IMR-90 (cell line): ENCODE results near the gene TMPRSS3. TPM values are rescaled to one million over a fixed set of nuclear protein-coding genes. Genes with fewer than 3 reads are reported as not detected.

Experiments
- ATAC-seq: fragments of 200-7000 bp; cut with Tn5 transposase; 2 replicates; pipeline ENCODE4 v1.9.1; 2020; ENCODE audit warnings: low read depth, mild to moderate bottlenecking, moderate library complexity
- BruUV-seq: library from RNA; stranded (reverse); fragments of 400-500 nt; replicated peaks from 2 replicates; lab custom pipeline; 2021; lab: Mats Ljungman, UMichigan
- CTCF ChIA-PET: fragments of 300-600 bp; formaldehyde crosslinking; extraction: SDS; loops from one replicate; lab custom pipeline; 2021; ENCODE audit warnings: antibody characterized with exemption; lab: Yijun Ruan, JAX
- POLR2A ChIA-PET: fragments of 300-600 bp; sonication (Branson Sonifier 250); formaldehyde crosslinking; loops from one replicate; lab custom pipeline; 2022; ENCODE audit warnings: antibody characterized with exemption; ENCODE audit not compliant: unreplicated experiment; lab: Charles Lee
- DNase-seq: peaks from one replicate; pipeline ENCODE4 v3.0.0; 2013
- H2AFZ ChIP-seq: replicated peaks from 2 replicates; pipeline ENCODE3; 2013; ENCODE audit warnings: low read length, mild to moderate bottlenecking; ENCODE audit not compliant: poor library complexity
- H2AK5ac ChIP-seq: 2 replicates; pipeline ENCODE4 v1.6.1; 2013; ENCODE audit warnings: low read depth, low read length, inconsistent platforms
- H2AK9ac ChIP-seq: replicated peaks from 2 replicates; pipeline ENCODE3; 2013; ENCODE audit warnings: mild to moderate bottlenecking, low read depth, low read length, moderate library complexity; ENCODE audit not compliant: poor library complexity
- H2BK120ac ChIP-seq: 2 replicates; pipeline ENCODE4 v1.6.1; 2013; ENCODE audit warnings: low read depth, low read length, inconsistent platforms
- H2BK15ac ChIP-seq: 3 replicates; pipeline ENCODE4 v1.6.1; 2013; ENCODE audit warnings: low read depth, low read length, inconsistent platforms
- H2BK20ac ChIP-seq: 2 replicates; pipeline ENCODE4 v1.6.1; 2013; ENCODE audit warnings: low read depth, mild to moderate bottlenecking, inconsistent platforms, low read length, moderate library complexity
- H2BK5ac ChIP-seq: 2 replicates; pipeline ENCODE4 v1.6.1; 2013; ENCODE audit warnings: mild to moderate bottlenecking, low read depth, low read length, inconsistent platforms; ENCODE audit not compliant: poor library complexity, severe bottlenecking
- H3K14ac ChIP-seq: replicated peaks from 2 replicates; pipeline ENCODE4 v1.6.1; 2013; ENCODE audit warnings: low read depth, low read length, inconsistent platforms
- H3K18ac ChIP-seq: 2 replicates; pipeline ENCODE4 v1.6.1; 2013; ENCODE audit warnings: low read depth, low read length, control low read depth
- H3K23ac ChIP-seq: 2 replicates; pipeline ENCODE4 v1.6.1; 2013; ENCODE audit warnings: low read depth, low read length, inconsistent platforms
- H3K27ac ChIP-seq: 2 replicates; pipeline ENCODE4 v1.5.1; 2013; ENCODE audit warnings: mild to moderate bottlenecking, control low read depth, low read length; ENCODE audit not compliant: insufficient read depth
- H3K27me3 ChIP-seq: 2 replicates; pipeline ENCODE4 v1.6.1; 2013; ENCODE audit warnings: low read length; ENCODE audit not compliant: control insufficient read depth, insufficient read depth
- H3K36me3 ChIP-seq: 2 replicates; pipeline ENCODE4 v1.6.1; 2013; ENCODE audit warnings: low read length, mixed read lengths; ENCODE audit not compliant: control insufficient read depth, insufficient read depth
- H3K4ac ChIP-seq: 2 replicates; pipeline ENCODE4 v1.6.1; 2013; ENCODE audit warnings: low read depth, low read length, inconsistent platforms
- H3K4me1 ChIP-seq: 2 replicates; pipeline ENCODE4 v1.6.1; 2013; ENCODE audit warnings: low read length, mixed read lengths; ENCODE audit not compliant: control insufficient read depth, insufficient read depth
- H3K4me2 ChIP-seq: 2 replicates; pipeline ENCODE4 v1.6.1; 2013; ENCODE audit warnings: low read depth, mild to moderate bottlenecking, control low read depth, low read length, moderate library complexity
- H3K4me3 ChIP-seq: 2 replicates; pipeline ENCODE4 v1.5.1; 2013; ENCODE audit warnings: low read depth, mild to moderate bottlenecking, control low read depth, low read length, moderate library complexity; ENCODE audit not compliant: insufficient read depth
- H3K56ac ChIP-seq: 2 replicates; pipeline ENCODE4 v1.6.1; 2013; ENCODE audit warnings: low read length, inconsistent platforms; ENCODE audit not compliant: insufficient read depth; ENCODE audit errors: extremely low read depth
- H3K79me1 ChIP-seq, 2 experiments: 2 replicates each; pipeline ENCODE4 v1.6.1; 2013; ENCODE audit warnings: low read length in 2 of 2, inconsistent platforms in 1 of 2, low read depth in 1 of 2
- H3K9ac ChIP-seq: 2 replicates; pipeline ENCODE4 v1.6.1; 2013; ENCODE audit warnings: low read depth, low read length, control low read depth
- H3K9me1 ChIP-seq: 2 replicates; pipeline ENCODE4 v1.6.1; 2013; ENCODE audit warnings: low read length, inconsistent platforms; ENCODE audit not compliant: insufficient read depth
- H3K9me3 ChIP-seq: 2 replicates; pipeline ENCODE4 v1.6.1; 2013; ENCODE audit warnings: low read length; ENCODE audit not compliant: control insufficient read depth, insufficient read depth
- H4K20me1 ChIP-seq: 2 replicates; pipeline ENCODE4 v1.6.1; 2013; ENCODE audit warnings: low read length, inconsistent platforms; ENCODE audit not compliant: insufficient read depth
- H4K5ac ChIP-seq: 2 replicates; pipeline ENCODE4 v1.6.1; 2013; ENCODE audit warnings: mild to moderate bottlenecking, low read depth, low read length, control low read depth
- H4K8ac ChIP-seq, 2 experiments: 2 replicates each; pipeline ENCODE4 v1.6.1; 2013; ENCODE audit warnings: low read depth in 2 of 2, low read length in 2 of 2, control low read depth in 1 of 2, inconsistent platforms in 1 of 2
- H4K91ac ChIP-seq: 2 replicates; pipeline ENCODE4 v1.6.1; 2013; ENCODE audit warnings: low read depth, low read length, inconsistent platforms; ENCODE audit not compliant: insufficient read depth
- BHLHE40 ChIP-seq: fragments of 150-350 bp; IDR thresholded peaks from 2 replicates; pipeline ENCODE4 v1.6.1; 2016; ENCODE audit warnings: mild to moderate bottlenecking, low read depth, low read length
- CEBPB ChIP-seq: IDR thresholded peaks from 2 replicates; pipeline ENCODE4 v1.6.1; 2012; ENCODE audit warnings: low read depth, low read length, improper control_type of control experiment
- CTCF ChIP-seq: conservative IDR thresholded peaks from 2 replicates; pipeline ENCODE4 v1.5.1; 2012; ENCODE audit warnings: mild to moderate bottlenecking, low read depth, low read length, improper control_type of control experiment
- FOS ChIP-seq: fragments of 150-350 bp; IDR thresholded peaks from 2 replicates; pipeline ENCODE4 v1.6.1; 2016; ENCODE audit warnings: low read depth, low read length
- MAZ ChIP-seq: IDR thresholded peaks from 2 replicates; pipeline ENCODE4 v1.6.1; 2012; ENCODE audit warnings: low read depth, mild to moderate bottlenecking, low read length, improper control_type of control experiment, moderate library complexity, borderline replicate concordance
- NFE2L2 ChIP-seq: fragments of 150-350 bp; IDR thresholded peaks from 2 replicates; pipeline ENCODE4 v1.6.1; 2016; ENCODE audit warnings: low read depth, mild to moderate bottlenecking, low read length
- POLR2A ChIP-seq: IDR thresholded peaks from 2 replicates; pipeline ENCODE4 v1.6.1; 2012; ENCODE audit warnings: mild to moderate bottlenecking, low read depth, low read length
- RAD21 ChIP-seq: IDR thresholded peaks from 2 replicates; pipeline ENCODE4 v1.6.1; 2012; ENCODE audit warnings: low read length, improper control_type of control experiment
- RCOR1 ChIP-seq: IDR thresholded peaks from 2 replicates; pipeline ENCODE4 v1.6.1; 2012; ENCODE audit warnings: mild to moderate bottlenecking, low read length, improper control_type of control experiment; ENCODE audit not compliant: insufficient replicate concordance
- RFX5 ChIP-seq: IDR thresholded peaks from 2 replicates; pipeline ENCODE4 v1.8.0; 2012; ENCODE audit warnings: low read depth, mild to moderate bottlenecking, low read length, moderate library complexity
- WGBS, 2 experiments: methylation state at CpG; one replicate each; pipeline versions ENCODE4 v1.1.5 to v1.1.7; 2013; ENCODE audit warnings: missing lambda C conversion rate in 2 of 2; ENCODE audit not compliant: insufficient read length in 1 of 2; ENCODE audit errors: extremely low coverage in 2 of 2; 5-methylcytosine and 5-hydroxymethylcytosine counted together
- dilution Hi-C: fragments of 300-500 bp; cut with HindIII; formaldehyde crosslinking; loops from one replicate; pipeline ENCODE4 v1.14.3; 2018; ENCODE audit warnings: low sequenced_read_pairs; ENCODE audit not compliant: unreplicated experiment
- in situ Hi-C: fragments of 300-500 bp; cut with MboI; formaldehyde crosslinking; loops from 3 replicates; pipeline ENCODE4 v1.14.3; 2019; ENCODE audit warnings: low sequenced_read_pairs, inconsistent platforms, mixed read lengths
- intact Hi-C: fragments of 100-400 bp; cut with micrococcal nuclease; formaldehyde crosslinking; loops from 2 replicates; pipeline ENCODE4 v1.10.0; 2022
- polyA plus RNA-seq, 3 experiments: library from polyadenylated mRNA; depleted of rRNA; stranded (reverse); fragments of >200 nt; gene quantifications; 2 replicates each; pipeline ENCODE4 v1.2.3, GENCODE V29; 2012; ENCODE audit warnings: low replicate concordance in 1 of 3
- total RNA-seq: library from RNA; depleted of rRNA; stranded (reverse); fragments of >200 nt; gene quantifications from 2 replicates; pipeline ENCODE4 v1.2.3, GENCODE V29; 2012

The TMPRSS3 gene
- total and polyA plus RNA-seq, 2 of the 4 experiments (the other 2 are of a cell fraction): not detected

GRCh38 chr21:42330380-42331371 is 65.2 kb downstream of the TMPRSS3 start:
- dilution Hi-C loops: no loop called here

More at GRCh38 chr21:42330380-42331371, 65.2 kb downstream of the TMPRSS3 start:
- Histone ChIP-seq H3K9me1 (no peaks in the 10 kb centered on the region), H2AFZ (no peak overlapping the region), H2AK5ac (no peak overlapping the region), H3K18ac (no peak overlapping the region), H3K23ac (no peak overlapping the region), H4K91ac (no peak overlapping the region), H3K27me3 (peaks cover 14% of the 10 kb centered on the region), H3K4ac (no peak overlapping the region), H3K56ac (no peak overlapping the region), H3K9ac (no peak overlapping the region), H2AK9ac (no peak overlapping the region), H2BK5ac (no peak overlapping the region), H2BK15ac (no peak overlapping the region), H3K4me1 (no peaks in the 10 kb centered on the region), H4K8ac (no peak overlapping the region), H4K5ac (no peak overlapping the region), H3K9me3 (no peaks in the 10 kb centered on the region; the same call in 1 of the 2 replicates), H3K4me3 (no peak overlapping the region), H3K27ac (no peak overlapping the region), H3K36me3 (no peaks in the 10 kb centered on the region), H3K79me1 (no peaks in the 10 kb centered on the region), H3K4me2 (no peak overlapping the region), H4K20me1 (no peaks in the 10 kb centered on the region), H2BK20ac (no peak overlapping the region), H3K14ac (no peak overlapping the region), H2BK120ac (no peak overlapping the region)
- no peak for ATAC-seq
- ChIA-PET CTCF (interaction anchor here (1.5 kb wide), 1 partner anchor 50 kb away, joined by 3 read pairs; no protein-coding TSS in a partner anchor), POLR2A (no interaction called here)
- no TSS peak for BruUV-seq
- TF ChIP-seq BHLHE40: no peak
- TF ChIP-seq CEBPB: no peak
- no peak for TF ChIP-seq RFX5
- no peak for TF ChIP-seq CTCF
- no peak for TF ChIP-seq RAD21
- TF ChIP-seq MAZ: no peak
- TF ChIP-seq POLR2A: no peak
- TF ChIP-seq NFE2L2: no peak
- TF ChIP-seq RCOR1: no peak
- no peak for TF ChIP-seq FOS
- no peak for DNase-seq
- WGBS, 2 experiments: no CpG with 5 or more reads among the region's 4 CpGs
- intact Hi-C loops: no loop called here
- in situ Hi-C loops: no loop called here
